Fibroblast of the aortic adventitia (primary cell): ENCODE measurements around the gene KRTAP10-7. TPM values are rescaled to one million over a fixed set of nuclear protein-coding genes. Genes with fewer than 3 reads are reported as not detected.

Source experiments
- DNase-seq: peaks from one replicate; pipeline ENCODE4 v3.0.0-alpha.2; 2010; ENCODE audit warnings: low read depth
- H3K4me3 ChIP-seq: 2 replicates; pipeline ENCODE4 v1.5.1; 2011; ENCODE audit warnings: low read depth, mild to moderate bottlenecking, control low read depth, low read length, moderate library complexity
- total RNA-seq: library from RNA; depleted of rRNA; stranded (reverse); fragments of >200 nt; gene quantifications from 2 replicates; pipeline ENCODE4 v1.2.3, GENCODE V29; 2012; ENCODE audit warnings: low replicate concordance
- TF ChIP-seq, protein P1 (sequence below): IDR thresholded peaks from 2 replicates; pipeline ENCODE4 v1.5.1; 2011; ENCODE audit warnings: mild to moderate bottlenecking, low read length, control low read depth, inconsistent platforms; ENCODE audit not compliant: insufficient read depth

The KRTAP10-7 gene
- total RNA-seq, 1 donor: not detected

DNA sequence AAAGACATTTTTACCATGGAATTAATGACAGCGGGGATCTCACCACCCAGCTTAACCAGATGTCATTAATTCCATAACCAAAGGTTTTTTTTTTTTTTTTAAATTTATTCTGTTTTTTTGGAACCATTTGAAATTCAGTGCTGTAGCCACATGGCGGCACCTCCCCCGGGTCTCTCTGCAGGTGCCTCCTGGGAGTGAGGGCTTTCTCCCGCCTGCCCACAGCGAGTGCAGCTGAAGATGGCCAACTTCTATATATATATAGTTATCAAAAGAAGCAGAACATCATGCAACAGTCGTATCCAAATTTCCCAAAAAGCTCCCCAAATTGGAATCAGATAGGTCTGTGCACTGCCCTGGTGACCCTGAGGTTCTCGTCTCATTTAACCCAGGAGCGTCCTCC lies 15.1 kb downstream of the KRTAP10-7 start:
- TF ChIP-seq, protein P1, sequence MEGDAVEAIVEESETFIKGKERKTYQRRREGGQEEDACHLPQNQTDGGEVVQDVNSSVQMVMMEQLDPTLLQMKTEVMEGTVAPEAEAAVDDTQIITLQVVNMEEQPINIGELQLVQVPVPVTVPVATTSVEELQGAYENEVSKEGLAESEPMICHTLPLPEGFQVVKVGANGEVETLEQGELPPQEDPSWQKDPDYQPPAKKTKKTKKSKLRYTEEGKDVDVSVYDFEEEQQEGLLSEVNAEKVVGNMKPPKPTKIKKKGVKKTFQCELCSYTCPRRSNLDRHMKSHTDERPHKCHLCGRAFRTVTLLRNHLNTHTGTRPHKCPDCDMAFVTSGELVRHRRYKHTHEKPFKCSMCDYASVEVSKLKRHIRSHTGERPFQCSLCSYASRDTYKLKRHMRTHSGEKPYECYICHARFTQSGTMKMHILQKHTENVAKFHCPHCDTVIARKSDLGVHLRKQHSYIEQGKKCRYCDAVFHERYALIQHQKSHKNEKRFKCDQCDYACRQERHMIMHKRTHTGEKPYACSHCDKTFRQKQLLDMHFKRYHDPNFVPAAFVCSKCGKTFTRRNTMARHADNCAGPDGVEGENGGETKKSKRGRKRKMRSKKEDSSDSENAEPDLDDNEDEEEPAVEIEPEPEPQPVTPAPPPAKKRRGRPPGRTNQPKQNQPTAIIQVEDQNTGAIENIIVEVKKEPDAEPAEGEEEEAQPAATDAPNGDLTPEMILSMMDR: no peak
- no peak overlapping the region for H3K4me3 ChIP-seq
- no peak for DNase-seq

DNA sequence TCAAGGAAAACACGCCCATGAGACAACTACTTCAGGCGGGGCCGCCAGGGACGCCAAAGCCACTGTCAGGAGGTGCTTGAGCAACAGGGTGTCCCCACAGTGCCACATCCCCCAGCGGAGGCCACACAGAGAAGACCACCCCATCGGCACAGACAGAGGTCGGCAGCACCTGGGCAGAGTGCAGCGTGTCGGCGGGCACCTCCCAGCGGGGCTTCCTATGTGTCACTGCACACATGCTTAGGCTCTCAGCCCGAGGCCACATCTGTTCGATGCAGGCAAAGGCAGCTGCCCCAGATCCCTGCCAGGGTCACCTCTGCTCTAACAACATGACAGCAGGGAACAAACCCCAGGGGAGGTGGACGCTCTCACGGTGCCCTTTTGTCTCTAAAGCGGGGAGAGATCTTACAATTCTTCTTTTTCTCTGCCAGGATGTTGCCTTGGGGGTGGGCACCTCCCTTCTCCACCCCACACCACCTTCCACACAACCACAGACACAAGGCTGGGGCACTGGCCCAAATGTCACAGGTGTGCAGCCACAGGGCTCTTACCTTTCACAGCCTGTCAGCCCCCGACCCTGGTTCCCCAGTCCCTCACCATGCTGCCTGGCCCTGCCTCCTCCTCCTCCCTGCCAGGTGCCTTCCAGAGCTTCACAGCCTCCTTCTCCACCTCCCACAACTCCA lies 15.7 kb downstream of the KRTAP10-7 start:
- DNase-seq: no peak
- TF ChIP-seq, protein P1: no peak
- no peak overlapping the region for H3K4me3 ChIP-seq

DNA sequence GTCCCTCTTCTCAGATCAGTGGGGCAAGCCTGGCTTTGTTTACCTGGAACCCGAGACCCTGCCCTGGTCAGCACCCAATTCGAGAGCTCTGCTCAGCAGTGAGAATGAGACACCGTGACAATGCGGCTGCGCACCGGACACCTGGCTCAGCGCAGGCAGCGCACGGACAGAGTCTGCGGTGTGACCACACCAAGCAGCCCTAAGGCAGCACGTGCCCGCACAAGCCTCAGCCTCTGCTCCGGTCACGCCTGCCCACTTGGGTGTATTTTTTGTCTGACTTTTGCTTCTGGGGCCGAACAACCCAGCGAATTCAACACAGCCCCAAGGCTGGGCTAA lies 16.2 kb downstream of the KRTAP10-7 start:
- TF ChIP-seq, protein P1: no peak
- no peak for DNase-seq
- no peak overlapping the region for H3K4me3 ChIP-seq

DNA sequence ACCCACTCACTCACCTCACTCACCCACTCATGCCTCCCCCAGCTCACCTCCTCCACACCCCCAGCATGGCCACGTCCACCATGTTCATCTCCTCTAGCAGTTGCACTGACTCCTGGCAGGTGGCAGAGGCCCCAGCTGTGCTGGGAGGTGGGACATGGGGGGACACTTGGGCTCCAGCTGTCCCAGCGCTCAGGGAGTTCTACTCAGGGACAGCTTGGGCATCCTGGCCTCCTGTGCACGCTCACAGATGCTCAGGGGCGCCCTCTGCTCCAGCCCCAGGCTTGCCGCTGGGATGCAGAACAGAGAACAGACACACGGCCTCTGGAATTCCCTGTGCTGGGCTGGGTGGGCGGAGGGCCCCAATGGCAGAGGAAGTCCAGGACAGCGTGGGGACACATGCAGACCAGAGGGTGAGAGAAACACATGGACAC lies 16.7 kb downstream of the KRTAP10-7 start:
- H3K4me3 ChIP-seq: no peak overlapping the region
- no peak for DNase-seq
- TF ChIP-seq, protein P1: no peak

DNA sequence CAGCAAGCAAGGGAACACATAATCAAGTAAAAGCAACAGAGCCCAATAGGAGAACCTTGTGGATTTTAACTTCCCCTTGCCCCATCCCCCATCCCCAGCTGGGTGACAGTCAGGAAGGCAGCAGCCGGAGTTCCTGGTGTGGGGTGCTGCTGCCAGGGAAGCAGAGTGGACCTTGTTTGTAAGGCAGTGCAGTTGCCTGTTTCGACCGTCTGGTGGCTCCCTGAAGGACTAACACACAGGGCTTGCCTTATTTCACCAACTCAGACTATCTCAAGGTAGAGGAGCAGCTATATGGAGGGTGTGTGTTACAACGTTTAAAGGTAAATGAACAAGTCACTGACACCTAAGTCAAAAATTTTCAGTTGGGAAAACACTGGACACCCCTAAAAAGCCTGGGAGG lies 18.1 kb downstream of the KRTAP10-7 start:
- TF ChIP-seq, protein P1: peak; percentile 23
- H3K4me3 ChIP-seq: no peak overlapping the region
- DNase-seq: peak; percentile 6

DNA sequence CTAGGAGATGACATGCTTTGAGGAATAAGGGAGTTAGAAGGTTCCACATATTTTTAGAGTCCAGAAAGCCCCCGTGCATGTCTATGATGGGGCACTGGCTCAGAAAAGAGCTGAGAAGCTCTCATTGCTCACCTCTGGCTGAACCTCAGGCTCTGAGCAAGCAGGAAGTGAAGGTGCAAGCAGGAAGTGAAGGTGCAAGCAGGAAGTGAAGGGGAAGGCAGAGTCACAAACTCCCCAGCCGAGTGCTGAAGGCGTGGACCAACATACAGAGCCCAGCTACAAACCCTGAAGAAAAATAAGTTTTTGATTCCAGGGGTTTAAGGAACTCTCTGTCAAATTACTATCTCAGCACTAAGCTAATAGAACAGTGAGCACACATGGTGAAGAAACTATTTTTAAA lies 18.5 kb downstream of the KRTAP10-7 start:
- no peak for DNase-seq
- H3K4me3 ChIP-seq: no peak overlapping the region
- TF ChIP-seq, protein P1: no peak

DNA sequence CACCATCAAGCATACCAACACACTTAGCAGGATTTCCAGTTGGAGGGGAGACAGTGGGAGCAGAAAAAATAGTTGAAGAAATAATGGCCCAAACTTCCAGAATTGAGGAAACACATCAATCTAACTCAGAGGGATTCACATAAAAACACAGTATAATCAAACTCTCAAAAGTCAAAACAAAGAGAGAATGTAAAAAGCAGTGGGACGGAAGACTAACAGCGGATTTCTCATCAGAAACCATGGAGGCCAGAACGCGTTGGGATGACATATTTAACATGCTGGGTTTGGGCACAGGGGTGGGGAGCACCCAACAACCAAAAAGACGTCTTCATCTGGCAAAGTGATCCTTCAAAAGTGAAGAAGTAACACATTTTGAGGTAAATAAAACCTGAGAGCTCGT lies 19.5 kb downstream of the KRTAP10-7 start:
- H3K4me3 ChIP-seq: no peak overlapping the region
- TF ChIP-seq, protein P1: no peak
- no peak for DNase-seq
